NCI-H460 (cell line): ENCODE measurements around the gene LBX1. TPM values are rescaled to one million over a fixed set of nuclear protein-coding genes. Genes with fewer than 3 reads are reported as not detected.
A peak's percentile ranks its signal among the peaks of the same experiment; 100 is the strongest.

Source experiments
- DNase-seq: peaks from one replicate; pipeline ENCODE4 v3.0.0-alpha.2; 2016; ENCODE audit warnings: low read depth; ENCODE audit errors: extremely low read depth
- polyA plus RNA-seq: library from polyadenylated mRNA; depleted of rRNA; stranded (reverse); fragments of >200 nt; gene quantifications from 2 replicates; pipeline ENCODE4 v1.2.3, GENCODE V29; 2014; cell fraction: nucleus; rRNA removed
- total RNA-seq: library from RNA; depleted of rRNA; stranded (reverse); fragments of >200 nt; shearing (Covaris generic); gene quantifications from 2 replicates; pipeline ENCODE4 v1.2.3, GENCODE V29; 2014; rRNA removed

Gene LBX1
- 0.10 and 0.12 TPM in 2 replicates for total RNA-seq
- polyA plus RNA-seq, result not detected in 2 replicates

- DNase-seq, result no peak
Observed at GRCh38 chr10:101229266-101230182, at the start of gene LBX1. Gene LBX1, minus strand, starts transcription at chr10:101229463. Its CDS starts 648 bp downstream, at chr10:101228815.

GRCh38 chr10:101273741-101274140, 44.5 kb upstream of the LBX1 start:
- no peak for DNase-seq

- no peak for DNase-seq
Observed at GRCh38 chr10:101273330-101273729, 44.1 kb upstream of the LBX1 start.

GRCh38 chr10:101272229-101272868, 43.1 kb upstream of the LBX1 start:
- DNase-seq, result peak; percentile 75

- DNase-seq, result no peak
Observed at GRCh38 chr10:101270763-101271162, 41.5 kb upstream of the LBX1 start.

- no peak for DNase-seq
Observed at GRCh38 chr10:101267776-101268175, 38.5 kb upstream of the LBX1 start.

GRCh38 chr10:101267290-101267680, 38.0 kb upstream of the LBX1 start:
- no peak for DNase-seq

- no peak for DNase-seq
Observed at GRCh38 chr10:101266381-101267289, 37.4 kb upstream of the LBX1 start.

GRCh38 chr10:101263150-101263752, 34.0 kb upstream of the LBX1 start:
- DNase-seq, result no peak

- DNase-seq, result no peak
Observed at GRCh38 chr10:101262147-101262546, 32.9 kb upstream of the LBX1 start.

- no peak for DNase-seq
Observed at GRCh38 chr10:101261702-101262101, 32.4 kb upstream of the LBX1 start.

- no peak for DNase-seq
Observed at GRCh38 chr10:101260764-101261481, 31.7 kb upstream of the LBX1 start.

GRCh38 chr10:101258179-101258885, 29.1 kb upstream of the LBX1 start:
- no peak for DNase-seq

- no peak for DNase-seq
Observed at GRCh38 chr10:101257491-101257890, 28.2 kb upstream of the LBX1 start.

GRCh38 chr10:101257084-101257483, 27.8 kb upstream of the LBX1 start:
- no peak for DNase-seq

- DNase-seq, result no peak
Observed at GRCh38 chr10:101256387-101256786, 27.1 kb upstream of the LBX1 start.

- no peak for DNase-seq
Observed at GRCh38 chr10:101250136-101250535, 20.9 kb upstream of the LBX1 start.

GRCh38 chr10:101249171-101249581, 19.9 kb upstream of the LBX1 start:
- DNase-seq, result no peak

- no peak for DNase-seq
Observed at GRCh38 chr10:101246639-101247038, 17.4 kb upstream of the LBX1 start.
